HepG2 (cell line): Measurements from ENCODE around the gene RFC2. TPM values are rescaled to one million over a fixed set of nuclear protein-coding genes. Genes with fewer than 3 reads are reported as not detected.

Source experiments
- ATAC-seq: fragments of 200-7000 bp; cut with Tn5 transposase; 3 replicates; pipeline ENCODE4 v1.9.1; 2020; ENCODE audit warnings: mild to moderate bottlenecking, moderate library complexity
- BruUV-seq: library from RNA; stranded (reverse); fragments of 400-500 nt; replicated peaks from 2 replicates; lab custom pipeline; 2021; lab: Mats Ljungman, UMichigan
- CTCF ChIA-PET: fragments of 300-600 bp; formaldehyde crosslinking; extraction: SDS; loops from one replicate; lab custom pipeline; 2021; ENCODE audit warnings: low total read pairs, inconsistent platforms, low intra/inter-chr PET ratio; lab: Yijun Ruan, JAX
- POLR2A ChIA-PET: fragments of 350-600 bp; sonication (Branson Sonifier 250); formaldehyde crosslinking; loops from one replicate; lab custom pipeline; 2020; ENCODE audit warnings: antibody characterized with exemption, inconsistent platforms; lab: Yijun Ruan, JAX
- DNase-seq: peaks from one replicate; pipeline ENCODE4 v3.0.0-alpha.2; 2015; ENCODE audit warnings: low spot score
- FAIRE-seq: peaks from 3 replicates; lab custom pipeline; 2011; peaks lifted over from hg19 to GRCh38; lab: Jason Lieb, UNC
- H2AFZ ChIP-seq: one replicate; pipeline ENCODE4 v1.6.1; 2011; ENCODE audit warnings: low read length, inconsistent platforms
- H3K27ac ChIP-seq: fragments of 300-600 bp; 3 replicates; pipeline ENCODE4 v1.8.0; 2011; ENCODE audit warnings: mixed run types, mild to moderate bottlenecking, mixed read lengths, low read length, inconsistent platforms; ENCODE audit not compliant: insufficient read depth; ENCODE audit errors: extremely low read length
- H3K27me3 ChIP-seq, 2 experiments: fragments of 200-600 bp in 1 of 2; 2 replicates in 1 of 2; 3 replicates in 1 of 2; pipeline versions ENCODE4 v1.6.0 to v1.8.0; 2011; ENCODE audit warnings: low read length in 2 of 2, mild to moderate bottlenecking in 2 of 2, moderate library complexity in 2 of 2, inconsistent platforms in 1 of 2; ENCODE audit not compliant: insufficient read depth in 2 of 2, control insufficient read depth in 1 of 2
- H3K36me3 ChIP-seq, 2 experiments: fragments of 200-600 bp in 1 of 2; replicated peaks in 1 of 2; 2 replicates in 1 of 2; 3 replicates in 1 of 2; pipeline versions ENCODE4 v1.5.1 to v1.8.0; 2011; ENCODE audit warnings: low read length in 2 of 2, inconsistent platforms in 1 of 2; ENCODE audit not compliant: insufficient read depth in 2 of 2, control insufficient read depth in 1 of 2
- H3K4me1 ChIP-seq: 2 replicates; pipeline ENCODE4 v1.5.1; 2012; ENCODE audit warnings: low read length, inconsistent platforms; ENCODE audit not compliant: insufficient read depth
- H3K4me2 ChIP-seq: 2 replicates; pipeline ENCODE4 v1.6.0; 2011; ENCODE audit warnings: low read depth, low read length, inconsistent platforms
- H3K4me3 ChIP-seq, 3 experiments: fragments of 200-600 bp in 1 of 3; sonication (generic), shearing (Covaris generic) in 1 of 3; replicated peaks in 1 of 3; 2 replicates each; pipeline ENCODE4 v1.5.1; 2011 to 2016; ENCODE audit warnings: low read length in 3 of 3, inconsistent platforms in 2 of 3, low read depth in 2 of 3, mild to moderate bottlenecking in 2 of 3, control low read depth in 1 of 3, mixed read lengths in 1 of 3; ENCODE audit not compliant: insufficient read depth in 1 of 3
- H3K79me2 ChIP-seq: one replicate; pipeline ENCODE4 v1.6.1; 2011; ENCODE audit warnings: low read length, inconsistent platforms; ENCODE audit not compliant: insufficient read depth
- H3K9ac ChIP-seq: 2 replicates; pipeline ENCODE4 v1.6.0; 2011; ENCODE audit warnings: mild to moderate bottlenecking, low read depth, low read length, inconsistent platforms; ENCODE audit not compliant: insufficient read depth
- H3K9me3 ChIP-seq: 2 replicates; pipeline ENCODE4 v1.5.1; 2012; ENCODE audit warnings: mild to moderate bottlenecking, low read length
- H4K20me1 ChIP-seq: 2 replicates; pipeline ENCODE4 v1.6.0; 2011; ENCODE audit warnings: inconsistent platforms, mild to moderate bottlenecking, low read length, moderate library complexity; ENCODE audit not compliant: insufficient read depth
- ATM ChIP-seq: fragments of 450-650 bp; IDR thresholded peaks from 2 replicates; pipeline ENCODE4 v1.7.1; 2017; ENCODE audit warnings: mild to moderate bottlenecking, borderline replicate concordance
- CBX1 ChIP-seq: IDR thresholded peaks from one replicate; pipeline ENCODE4 v1.6.1; 2016; ENCODE audit warnings: antibody characterized with exemption, low read depth
- ETV6 ChIP-seq: sonication (generic); formaldehyde crosslinking; conservative IDR thresholded peaks from 2 replicates; pipeline ENCODE4 v1.4.0; 2020; ENCODE audit warnings: missing genetic modification reagents
- FOXA3 ChIP-seq: IDR thresholded peaks from 2 replicates; pipeline ENCODE4 v1.6.1; 2016; ENCODE audit warnings: missing genetic modification reagents, missing compliant biosample characterization
- FOXK2 ChIP-seq: fragments of 450-650 bp; IDR thresholded peaks from 2 replicates; pipeline ENCODE4 v1.6.1; 2016
- GLMP ChIP-seq: sonication (generic); formaldehyde crosslinking; IDR thresholded peaks from 2 replicates; pipeline ENCODE4 v1.9.0; 2021; ENCODE audit warnings: missing genetic modification reagents, mild to moderate bottlenecking, borderline replicate concordance
- HIVEP1 ChIP-seq: sonication (generic); formaldehyde crosslinking; IDR thresholded peaks from 2 replicates; pipeline ENCODE4 v1.4.0; 2020; ENCODE audit warnings: mild to moderate bottlenecking, missing genetic modification reagents
- ONECUT2 ChIP-seq: sonication (generic); formaldehyde crosslinking; IDR thresholded peaks from 2 replicates; pipeline ENCODE4 v1.4.0; 2020; ENCODE audit warnings: missing genetic modification reagents
- UBTF ChIP-seq: sonication (generic); formaldehyde crosslinking; IDR thresholded peaks from 2 replicates; pipeline ENCODE4 v1.4.0; 2020; ENCODE audit warnings: mild to moderate bottlenecking, missing genetic modification reagents
- ZBTB26 ChIP-seq: IDR thresholded peaks from 2 replicates; pipeline ENCODE4 v1.6.1; 2016; ENCODE audit warnings: missing compliant biosample characterization, missing genetic modification reagents, borderline replicate concordance
- ZNF276 ChIP-seq: sonication (generic); formaldehyde crosslinking; IDR thresholded peaks from 2 replicates; pipeline ENCODE4 v1.4.0; 2020; ENCODE audit warnings: mild to moderate bottlenecking, low read depth, missing genetic modification reagents
- ZNF280B ChIP-seq: sonication (generic); formaldehyde crosslinking; IDR thresholded peaks from 2 replicates; pipeline ENCODE4 v1.5.0; 2020; ENCODE audit warnings: missing genetic modification reagents, mild to moderate bottlenecking, borderline replicate concordance
- ZNF335 ChIP-seq: sonication (generic); formaldehyde crosslinking; IDR thresholded peaks from 2 replicates; pipeline ENCODE4 v1.4.0; 2020; ENCODE audit warnings: missing genetic modification reagents
- ZNF740 ChIP-seq: sonication (generic); formaldehyde crosslinking; IDR thresholded peaks from 2 replicates; pipeline ENCODE4 v1.4.0; 2020; ENCODE audit warnings: missing genetic modification reagents
- ZSCAN9 ChIP-seq: IDR thresholded peaks from 2 replicates; pipeline ENCODE4 v1.6.1; 2016; ENCODE audit warnings: borderline replicate concordance
- WGBS: methylation state at CpG from one replicate; pipeline ENCODE4 v1.1.6; 2017; ENCODE audit warnings: low lambda C conversion rate; 5-methylcytosine and 5-hydroxymethylcytosine counted together
- in situ Hi-C: cut with HindIII; loops from 2 replicates; pipeline ENCODE4 v1.10.0; 2017; ENCODE audit warnings: low pct_unique_long_range_greater_than_20kb; ENCODE audit not compliant: extremely low pct_ligation_motif_present
- intact Hi-C: fragments of 100-400 bp; cut with micrococcal nuclease; formaldehyde crosslinking; loops from one replicate; pipeline ENCODE4 v1.10.0; 2022; ENCODE audit not compliant: unreplicated experiment
- polyA plus RNA-seq, 8 experiments: library from polyadenylated mRNA; depleted of rRNA in 3 of 8; stranded (reverse) in 7 of 8; unstranded in 1 of 8; fragments of >200 nt; fragmentation: Illumina TruSeq in 4 of 8; extraction: Trizol in 4 of 8; gene quantifications; 2 replicates each; pipeline versions ENCODE4 v1.2.1 to v1.2.3, GENCODE V29; 2011 to 2016; ENCODE audit warnings: low read depth in 4 of 8, missing spikeins in 1 of 8, mixed read lengths in 1 of 8; ENCODE audit not compliant: insufficient read depth in 1 of 8
- total RNA-seq, 5 experiments: library from RNA; depleted of rRNA; stranded (reverse); fragments of >200 nt; fragmentation: Illumina TruSeq; extraction: Trizol; gene quantifications; 2 replicates each; pipeline ENCODE4 v1.2.3, GENCODE V29; 2016; ENCODE audit warnings: low read depth in 1 of 5

The RFC2 gene
- total and polyA plus RNA-seq, 2 of the 13 experiments (the other 11 are each of a cell fraction or from before 2014, with no cell fraction given) = 14.6 to 43.5 TPM

- TF ChIP-seq UBTF = no peak
- TF ChIP-seq FOXA3 (CRISPR knock-in tag) = no peak
- no peak for TF ChIP-seq ZNF740 (CRISPR knock-in tag)
- TF ChIP-seq ZNF335 = no peak
Measured at GRCh38 chr7:74299401-74299800, 45.2 kb upstream of the RFC2 start (continued).

- H3K4me2 ChIP-seq = no peak overlapping the region
- no peaks in the 10 kb centered on the region for H3K9me3 ChIP-seq
- peaks cover 0 to 3% of the 10 kb centered on the region in 2 experiments; a peak in 1 of 5 replicates for H3K36me3 ChIP-seq
- FAIRE-seq (no peak), ATAC-seq (no peak), DNase-seq (no peak)
- no peak overlapping the region for H3K4me3 ChIP-seq
- H4K20me1 ChIP-seq = peaks cover 10% of the 10 kb centered on the region; the same call in 1 of the 2 replicates
- H3K9ac ChIP-seq = no peak overlapping the region
- ChIA-PET CTCF (no interaction called here), POLR2A (no interaction called here)
- H3K27ac ChIP-seq = no peak overlapping the region
- H2AFZ ChIP-seq = no peak overlapping the region
- in situ Hi-C loops (no loop called here), intact Hi-C loops (no loop called here)
- H3K4me1 ChIP-seq = peaks cover 35% of the 10 kb centered on the region
- H3K79me2 ChIP-seq = peaks cover 57% of the 10 kb centered on the region
- H3K27me3 ChIP-seq = no peaks in the 10 kb centered on the region
- BruUV-seq = no TSS peak
- WGBS = 98% methylated on average over 14 of the region's 15 CpGs
- TF ChIP-seq ZNF276 (CRISPR knock-in tag) = no peak
- TF ChIP-seq ZSCAN9 (CRISPR knock-in tag) = no peak
- TF ChIP-seq ZNF280B (CRISPR knock-in tag) = no peak
- TF ChIP-seq ONECUT2 (CRISPR knock-in tag) = no peak
- TF ChIP-seq GLMP (CRISPR knock-in tag) = no peak
- no peak for TF ChIP-seq FOXK2
- no peak for TF ChIP-seq CBX1
- no peak for TF ChIP-seq ETV6 (CRISPR knock-in tag)
- TF ChIP-seq ZBTB26 = no peak
- no peak for TF ChIP-seq ATM
- no peak for TF ChIP-seq HIVEP1 (CRISPR knock-in tag)
Measured at GRCh38 chr7:74297516-74298233, 43.5 kb upstream of the RFC2 start.
